ENCODE measurements around the gene C9orf50. TPM values are rescaled to one million over a fixed set of nuclear protein-coding genes. Genes with fewer than 3 reads are reported as not detected.

C9orf50 gene
- polyA plus RNA-seq, 12 donors, result not detected

GRCh38 chr9:129570450-129571297, 50.2 kb downstream of the C9orf50 start:
- DNase-seq, result no peak

GRCh38 chr9:129569502-129570449, 51.1 kb downstream of the C9orf50 start:
- DNase-seq, result no peak

- peak; percentile 64 for DNase-seq
Measured at GRCh38 chr9:129568560-129569501, 52.1 kb downstream of the C9orf50 start.

- DNase-seq, result no peak
Measured at GRCh38 chr9:129567842-129568559, 52.9 kb downstream of the C9orf50 start.

- DNase-seq, result no peak
Measured at GRCh38 chr9:129567329-129567728, 53.6 kb downstream of the C9orf50 start.

- no peak for DNase-seq
Measured at GRCh38 chr9:129566563-129567266, 54.2 kb downstream of the C9orf50 start.

- no peak for DNase-seq
Measured at GRCh38 chr9:129562917-129563316, 58.0 kb downstream of the C9orf50 start.

GRCh38 chr9:129562514-129562913, 58.4 kb downstream of the C9orf50 start:
- DNase-seq, result no peak

Other genes starting within 250 kb of the C9orf50 start
- gene NTMT1, start 5.1 kb upstream of the C9orf50 start, polyA plus RNA-seq (ENCODE audit: insufficient read length in 12 of 12), result 10 to 100 TPM in 11 of 12 donors, not detected in 1; 24.0 to 37.4 (median 32.1) TPM
- gene ASB6, start 21.1 kb upstream of the C9orf50 start, polyA plus RNA-seq (ENCODE audit: insufficient read length in 12 of 12), result 10 to 100 TPM in 9 of 12 donors, 1 to 10 TPM in 2, not detected in 1; 9.2 to 14.5 (median 11.6) TPM
- 10 to 100 TPM in 1 of 12 donors, 1 to 10 TPM in 9, not detected in 2; 1.5 to 20.7 (median 3.2) TPM for gene PRRX2, start 44.5 kb upstream of the C9orf50 start, polyA plus RNA-seq (ENCODE audit: insufficient read length in 12 of 12)
- gene PTGES, start 131.9 kb upstream of the C9orf50 start, polyA plus RNA-seq (ENCODE audit: insufficient read length in 12 of 12), result 10 to 100 TPM in 5 of 12 donors, 1 to 10 TPM in 6, not detected in 1; 5.3 to 19.4 (median 9.0) TPM
- gene TOR1B, start 182.1 kb upstream of the C9orf50 start, polyA plus RNA-seq (ENCODE audit: insufficient read length in 12 of 12), result 10 to 100 TPM in 10 of 12 donors, 1 to 10 TPM in 1, not detected in 1; 7.5 to 18.5 (median 15.4) TPM
- 10 to 100 TPM in 11 of 12 donors, not detected in 1; 21.5 to 31.6 (median 24.9) TPM for gene TOR1A, start 203.0 kb upstream of the C9orf50 start, polyA plus RNA-seq (ENCODE audit: insufficient read length in 12 of 12)
- gene C9orf78, start 214.2 kb upstream of the C9orf50 start, polyA plus RNA-seq (ENCODE audit: insufficient read length in 12 of 12), result 1,000 to 10,000 TPM in 1 of 12 donors, 10 to 100 TPM in 11; 41.1 to 1,914 (median 51.9) TPM
- 10 to 100 TPM in 8 of 12 donors, 1 to 10 TPM in 3, not detected in 1; 8.5 to 22.2 (median 11.4) TPM for gene USP20, start 214.4 kb upstream of the C9orf50 start, polyA plus RNA-seq (ENCODE audit: insufficient read length in 12 of 12)